ENCODE results near the gene PIK3C2B. TPM values are rescaled to one million over a fixed set of nuclear protein-coding genes. Genes with fewer than 3 reads are reported as not detected.

PIK3C2B gene
- total RNA-seq, 1 donor from 2014 or later: 151 TPM

GRCh38 chr1:204472660-204473059 lies 21.9 kb downstream of the PIK3C2B start:
- Mint-ChIP-seq H3K27me3 (no peaks in the 10 kb centered on the region), H3K9me3 (no peaks in the 10 kb centered on the region), H3K4me1 (peaks cover 70% of the 10 kb centered on the region), H3K27ac (peak overlapping the region; percentile 75), H3K36me3 (ENCODE audit: low read depth) (peaks cover 60% of the 10 kb centered on the region), H3K4me3 (no peak overlapping the region)
- CTCF ChIA-PET: interaction anchor here (0.9 to 1.1 kb wide), 2 partner anchors 20 to 30 kb away, joined by 3 to 4 read pairs; no protein-coding TSS in a partner anchor
- POLR2A ChIA-PET: interaction anchor here (0.9 to 12.1 kb wide), 4 partner anchors 9 to 26 kb away, joined by 5 to 262 read pairs (median 10); partner anchors contain the start of gene PIK3C2B
- DNase-seq (no peak), ATAC-seq (ENCODE audit: low read depth) (peak; percentile 49)
- intact Hi-C loops (cut with micrococcal nuclease): no loop called here
- TF ChIP-seq CTCF (IDR thresholded peaks at IDR 0.05): no peak

DNA sequence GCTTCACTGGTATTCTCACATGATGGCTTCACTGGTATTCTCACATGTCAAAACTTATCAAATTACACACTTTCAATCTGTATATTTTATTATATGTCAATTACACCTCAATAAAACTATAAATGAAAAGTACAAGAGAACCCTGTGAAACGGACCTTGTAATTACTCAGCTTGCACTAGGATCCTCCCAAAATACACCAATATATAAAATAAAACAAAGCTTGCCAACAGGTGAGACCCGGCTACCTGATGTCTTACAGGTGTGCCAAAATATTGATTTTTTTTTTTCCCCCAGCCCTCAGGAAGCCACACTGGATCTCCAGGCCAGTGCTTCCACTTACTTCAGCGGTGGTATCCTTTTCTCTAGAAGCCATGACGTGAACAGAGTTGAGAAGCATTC lies 22.9 kb downstream of the PIK3C2B start:
- Mint-ChIP-seq H3K27me3 (no peaks in the 10 kb centered on the region), H3K4me1 (peaks cover 69% of the 10 kb centered on the region), H3K27ac (peak overlapping the region; percentile 59), H3K9me3 (no peaks in the 10 kb centered on the region), H3K4me3 (no peak overlapping the region), H3K36me3 (ENCODE audit: low read depth) (peaks cover 60% of the 10 kb centered on the region)
- ATAC-seq (ENCODE audit: low read depth) (no peak), DNase-seq (no peak)
- TF ChIP-seq CTCF (IDR thresholded peaks at IDR 0.05): no peak
- POLR2A ChIA-PET: interaction anchor here (1.3 to 12.1 kb wide), 3 partner anchors 10 to 24 kb away, joined by 7 to 262 read pairs (median 14); partner anchors contain the start of gene PIK3C2B
- CTCF ChIA-PET: no interaction called here
- intact Hi-C loops (cut with micrococcal nuclease): no loop called here

DNA sequence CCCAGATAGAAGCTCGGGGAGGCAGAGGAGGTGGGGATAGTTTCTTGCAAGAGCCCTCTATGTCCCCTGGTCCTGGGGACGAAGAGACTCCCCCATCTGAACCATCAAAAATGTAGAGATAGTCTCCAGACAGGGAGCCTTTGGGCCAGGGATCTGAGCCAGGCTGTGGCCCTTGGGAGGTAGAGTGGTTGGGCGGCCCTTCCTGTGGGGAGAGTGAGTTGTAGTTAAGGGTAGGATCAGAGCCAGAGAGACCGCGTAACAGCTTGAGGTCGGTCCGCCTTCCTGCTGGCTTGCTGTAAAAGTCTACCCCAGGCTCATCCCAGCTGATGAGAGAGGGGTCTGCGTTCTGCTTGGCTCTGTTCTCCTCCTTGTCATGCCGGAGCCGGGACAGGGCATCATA lies 25.3 kb downstream of the PIK3C2B start:
- no peak for ATAC-seq (ENCODE audit: low read depth)
- Mint-ChIP-seq H3K4me3 (no peak overlapping the region), H3K36me3 (ENCODE audit: low read depth) (peaks cover 70% of the 10 kb centered on the region), H3K27ac (no peak overlapping the region), H3K27me3 (no peaks in the 10 kb centered on the region), H3K9me3 (no peaks in the 10 kb centered on the region), H3K4me1 (peaks cover 70% of the 10 kb centered on the region)
- POLR2A ChIA-PET: interaction anchor here (0.8 kb wide), 2 partner anchors 11 to 12 kb away, joined by 3 read pairs; no protein-coding TSS in a partner anchor
- no peak for TF ChIP-seq CTCF (IDR thresholded peaks at IDR 0.05)
- DNase-seq: no peak
- CTCF ChIA-PET: no interaction called here
- intact Hi-C loops (cut with micrococcal nuclease): no loop called here

- POLR2A ChIA-PET: interaction anchor here (0.8 kb wide), 2 partner anchors 12 to 13 kb away, joined by 3 read pairs; no protein-coding TSS in a partner anchor
- no peak overlapping the region for H3K27ac Mint-ChIP-seq
- CTCF ChIA-PET: no interaction called here
Observed at GRCh38 chr1:204468766-204469302, 25.8 kb downstream of the PIK3C2B start.

More at GRCh38 chr1:204468766-204469302, 25.8 kb downstream of the PIK3C2B start:
- TF ChIP-seq CTCF (IDR thresholded peaks at IDR 0.05): no peak
- Mint-ChIP-seq H3K27me3 (no peaks in the 10 kb centered on the region), H3K9me3 (no peaks in the 10 kb centered on the region), H3K4me3 (no peak overlapping the region), H3K4me1 (peaks cover 73% of the 10 kb centered on the region), H3K36me3 (ENCODE audit: low read depth) (peaks cover 72% of the 10 kb centered on the region)
- intact Hi-C loops (cut with micrococcal nuclease): no loop called here
- DNase-seq (no peak), ATAC-seq (ENCODE audit: low read depth) (no peak)

Measured in activated B cell treated with CpG ODN at 0.5 μM for 24 hours (primary cell).